Right lobe of liver (tissue), 6 donors: ENCODE results near the gene PARP1. TPM values are rescaled to one million over a fixed set of nuclear protein-coding genes. Genes with fewer than 3 reads are reported as not detected.
A peak's percentile ranks its signal among the peaks of the same experiment; 100 is the strongest.

ENCODE experiments used
- ATAC-seq, 4 donors: fragments of 200-7000 bp; cut with Tn5 transposase; one replicate each; pipeline ENCODE4 v1.9.1; 2020; ENCODE audit warnings: mild to moderate bottlenecking in 4 of 4, moderate library complexity in 4 of 4
- DNase-seq, 3 donors: peaks; one replicate each; pipeline ENCODE4 v3.0.0-alpha.2; 2020
- H3K27ac ChIP-seq, 3 donors: fragments of 200-600 bp; one replicate each; pipeline ENCODE4 v1.8.0; 2022
- H3K27me3 ChIP-seq, 2 donors: fragments of 200-600 bp; one replicate each; pipeline ENCODE4 v1.8.0; 2022
- H3K36me3 ChIP-seq, 4 donors: fragments of 200-600 bp; sonication (generic) in 1 of 4; one replicate each; pipeline versions ENCODE4 v1.5.1 to v1.8.0; 2017 to 2022; ENCODE audit warnings: control low read depth in 1 of 4
- H3K4me1 ChIP-seq, 4 donors: fragments of 200-600 bp; sonication (generic) in 1 of 4; one replicate each; pipeline versions ENCODE4 v1.5.1 to v1.8.0; 2017 to 2022; ENCODE audit warnings: control low read depth in 1 of 4
- H3K4me3 ChIP-seq, 3 donors: fragments of 200-600 bp; one replicate each; pipeline ENCODE4 v1.8.0; 2022
- H3K9me3 ChIP-seq, 4 donors: fragments of 200-600 bp; sonication (generic) in 1 of 4; one replicate each; pipeline versions ENCODE4 v1.5.1 to v1.8.0; 2017 to 2022; ENCODE audit warnings: control low read depth in 1 of 4
- CTCF ChIP-seq, 4 donors: fragments of 200-600 bp in 3 of 4; fragments of 450-650 bp in 1 of 4; IDR thresholded peaks; one replicate each; pipeline versions ENCODE4 v1.5.1 to v1.8.0; 2016 to 2022; ENCODE audit warnings: antibody characterized with exemption in 4 of 4, mild to moderate bottlenecking in 2 of 4
- POLR2A ChIP-seq: fragments of 450-650 bp; IDR thresholded peaks from one replicate; pipeline ENCODE4 v1.6.1; 2017; ENCODE audit warnings: antibody characterized with exemption, mild to moderate bottlenecking
- WGBS: methylation state at CpG from one replicate; pipeline ENCODE4 v1.1.6; 2018; ENCODE audit warnings: low coverage, low lambda C conversion rate; ENCODE audit not compliant: insufficient coverage; ENCODE audit errors: missing lambda C conversion rate; 5-methylcytosine and 5-hydroxymethylcytosine counted together
- intact Hi-C, 2 donors: fragments of 100-400 bp; cut with DNase I; formaldehyde crosslinking; loops; one replicate each; pipeline versions ENCODE4 v1.11.2 to v1.14.1; 2022
- total RNA-seq, 6 experiments: library from RNA; depleted of rRNA in 2 of 6; stranded (reverse); fragments of >200 nt in 2 of 6; fragmentation: NEBNext Ultra II Directional in 3 of 6; extraction: Animal tissue kit (Norgen Biotek cat#: 25700) in 3 of 6; gene quantifications; one replicate each; pipeline versions ENCODE4 v1.1.0 to v1.2.4, GENCODE V29; 2016 to 2023
- donor health status: DM: no; HTN: yes; CAD: no.
- donor health status: DM: no; HTN: no; CAD: no.
- donor health status: DM: no; HTN: no; CAD: no.
- donor health status: DM: no; HTN: yes; CAD: no.
- donor health status: DM: no; HTN: yes; CAD: no.

PARP1 gene
- total RNA-seq, 6 experiments from 2014 or later: 38.2 to 74.3 (median 60.1) TPM

- Histone ChIP-seq H3K4me1 (peaks cover 0 to 48% (median 8%) of the 10 kb centered on the region in 4 donors), H3K4me3 (no peak overlapping the region), H3K36me3 (peaks cover 0 to 26% (median 13%) of the 10 kb centered on the region in 4 donors), H3K9me3 (no peaks in the 10 kb centered on the region), H3K27ac (peak overlapping the region; percentile 30 to 75 (median 38)), H3K27me3 (no peaks in the 10 kb centered on the region)
- 36% methylated on average over 5 of the region's 8 CpGs for WGBS
- ATAC-seq: peak; percentile 58 to 80 (median 72)
- intact Hi-C loops: no loop called here
- no peak for TF ChIP-seq CTCF (IDR thresholded peaks at IDR 0.05)
- TF ChIP-seq POLR2A: no peak
- DNase-seq: no peak
These were observed 10.6 kb downstream of the PARP1 start for GRCh38 chr1:226397011-226397926.

GRCh38 chr1:226395753-226396152 is 12.1 kb downstream of the PARP1 start:
- no peak overlapping the region for H3K4me3 ChIP-seq
- intact Hi-C loops: no loop called here
- H3K27ac ChIP-seq: peak overlapping the region in 2 of 3 donors; percentile 37 to 75
- WGBS: 84% methylated on average over 4 of the region's 6 CpGs
- peaks cover 0 to 22% (median 8%) of the 10 kb centered on the region in 4 donors for H3K36me3 ChIP-seq
- H3K9me3 ChIP-seq: no peaks in the 10 kb centered on the region
- TF ChIP-seq CTCF (IDR thresholded peaks at IDR 0.05): no peak
- TF ChIP-seq POLR2A: no peak
- H3K27me3 ChIP-seq: no peaks in the 10 kb centered on the region
- DNase-seq (no peak), ATAC-seq (peak; percentile 67 to 72 (median 70))
- peaks cover 0 to 48% (median 8%) of the 10 kb centered on the region in 4 donors for H3K4me1 ChIP-seq

GRCh38 chr1:226394462-226394861 is 13.4 kb downstream of the PARP1 start:
- no peak for TF ChIP-seq CTCF (IDR thresholded peaks at IDR 0.05)
- no peak for TF ChIP-seq POLR2A
- DNase-seq (no peak), ATAC-seq (peak in 1 of 4 donors; percentile 10)
- intact Hi-C loops: no loop called here
- Histone ChIP-seq H3K4me1 (peaks cover 0 to 48% (median 8%) of the 10 kb centered on the region in 4 donors), H3K27ac (peak overlapping the region in 1 of 3 donors; percentile 75), H3K36me3 (peaks cover 0 to 29% (median 8%) of the 10 kb centered on the region in 4 donors), H3K4me3 (no peak overlapping the region), H3K9me3 (no peaks in the 10 kb centered on the region), H3K27me3 (no peaks in the 10 kb centered on the region)
- 98% methylated on average over 5 of the region's 5 CpGs for WGBS

GRCh38 chr1:226390681-226391080 is 17.2 kb downstream of the PARP1 start:
- TF ChIP-seq POLR2A: no peak
- no peak for TF ChIP-seq CTCF (IDR thresholded peaks at IDR 0.05)
- H3K36me3 ChIP-seq: peaks cover 0 to 61% (median 28%) of the 10 kb centered on the region in 4 donors

More at GRCh38 chr1:226390681-226391080, 17.2 kb downstream of the PARP1 start:
- intact Hi-C loops: no loop called here
- DNase-seq (peak in 1 of 3 donors; percentile 31), ATAC-seq (no peak)
- H3K9me3 ChIP-seq: no peaks in the 10 kb centered on the region
- H3K4me1 ChIP-seq: peaks cover 0 to 18% (median 0%) of the 10 kb centered on the region in 4 donors
- no peak overlapping the region for H3K27ac ChIP-seq
- 100% methylated on average over 1 of the region's 3 CpGs for WGBS
- H3K4me3 ChIP-seq: no peak overlapping the region
- H3K27me3 ChIP-seq: no peaks in the 10 kb centered on the region
